GM12878 (cell line): ENCODE data around the gene PPFIBP1. TPM values are rescaled to one million over a fixed set of nuclear protein-coding genes. Genes with fewer than 3 reads are reported as not detected.

ENCODE experiments used
- ATAC-seq: fragments of 200-7000 bp; cut with Tn5 transposase; 3 replicates; pipeline ENCODE4 v1.9.1; 2020; ENCODE audit warnings: mild to moderate bottlenecking, moderate library complexity
- BruUV-seq: library from RNA; stranded (reverse); fragments of 400-500 nt; replicated peaks from 2 replicates; lab custom pipeline; 2021; lab: Mats Ljungman, UMichigan
- CTCF ChIA-PET: fragments of 300-600 bp; sonication (Branson Sonifier 250); formaldehyde crosslinking; extraction: SDS; loops from one replicate; lab custom pipeline; 2021; ENCODE audit warnings: inconsistent platforms; lab: Yijun Ruan, JAX
- POLR2A ChIA-PET: fragments of 350-600 bp; formaldehyde crosslinking; extraction: SDS; loops from one replicate; lab custom pipeline; 2021; ENCODE audit warnings: inconsistent platforms; lab: Charles Lee
- RAD21 ChIA-PET: fragments of 300-600 bp; sonication (Branson Sonifier 250); formaldehyde crosslinking; loops from one replicate; lab custom pipeline; 2023; ENCODE audit warnings: antibody characterized with exemption; ENCODE audit not compliant: unreplicated experiment; lab: Charles Lee
- SMC1A ChIA-PET: fragments of 300-600 bp; sonication (Branson Sonifier 250); formaldehyde crosslinking; loops from one replicate; lab custom pipeline; 2023; ENCODE audit not compliant: unreplicated experiment, uncharacterized antibody; lab: Charles Lee
- DNase-seq: peaks from one replicate; pipeline ENCODE4 v3.0.0-alpha.2; 2011; ENCODE audit warnings: low read depth, low spot score
- FAIRE-seq: peaks from 3 replicates; lab custom pipeline; 2011; peaks lifted over from hg19 to GRCh38; lab: Jason Lieb, UNC
- H2AFZ ChIP-seq: 2 replicates; pipeline ENCODE4 v1.6.0; 2011; ENCODE audit warnings: low read depth, low read length, control low read depth; ENCODE audit not compliant: control insufficient read depth
- H3K27ac ChIP-seq: 2 replicates; pipeline ENCODE4 v1.5.1; 2011; ENCODE audit warnings: control low read depth; ENCODE audit not compliant: control insufficient read depth, insufficient read depth
- H3K27me3 ChIP-seq, 2 experiments: replicated peaks in 1 of 2; 2 replicates each; pipeline versions ENCODE4 v1.6.0 to v1.6.1; 2011; ENCODE audit warnings: low read length in 1 of 2; ENCODE audit not compliant: control insufficient read depth in 2 of 2, insufficient read depth in 2 of 2
- H3K36me3 ChIP-seq, 2 experiments: 2 replicates each; pipeline ENCODE4 v1.5.1; 2011; ENCODE audit warnings: low read length in 1 of 2; ENCODE audit not compliant: control insufficient read depth in 2 of 2, insufficient read depth in 2 of 2
- H3K4me1 ChIP-seq: 2 replicates; pipeline ENCODE4 v1.6.1; 2011; ENCODE audit warnings: mild to moderate bottlenecking, low read length, moderate library complexity, mixed read lengths; ENCODE audit not compliant: control insufficient read depth, insufficient read depth
- H3K4me2 ChIP-seq: 2 replicates; pipeline ENCODE4 v1.6.0; 2011; ENCODE audit warnings: control low read depth; ENCODE audit not compliant: control insufficient read depth, insufficient read depth
- H3K4me3 ChIP-seq: fragments of 200-600 bp; sonication (generic); 2 replicates; pipeline ENCODE4 v1.5.1; 2016
- H3K79me2 ChIP-seq: 2 replicates; pipeline ENCODE4 v1.6.0; 2011; ENCODE audit warnings: low read length; ENCODE audit not compliant: control insufficient read depth, insufficient read depth
- H3K9ac ChIP-seq: 2 replicates; pipeline ENCODE4 v1.8.0; 2011; ENCODE audit warnings: low read length, control low read depth, mixed read lengths; ENCODE audit not compliant: control insufficient read depth, insufficient read depth
- H3K9me3 ChIP-seq: replicated peaks from 3 replicates; pipeline ENCODE4 v1.5.1; 2011; ENCODE audit warnings: mild to moderate bottlenecking, low read length; ENCODE audit not compliant: control insufficient read depth, insufficient read depth
- H4K20me1 ChIP-seq: 2 replicates; pipeline ENCODE4 v1.6.0; 2011; ENCODE audit not compliant: control insufficient read depth, insufficient read depth
- ATF3 ChIP-seq: IDR thresholded peaks from 2 replicates; pipeline ENCODE4 v1.6.1; 2011; ENCODE audit warnings: low read depth, mild to moderate bottlenecking, low read length, moderate library complexity, borderline replicate concordance; ENCODE audit errors: extremely low read depth
- E2F8 ChIP-seq: fragments of 450-650 bp; IDR thresholded peaks from 2 replicates; pipeline ENCODE4 v1.6.1; 2018; ENCODE audit warnings: mild to moderate bottlenecking, low read depth, moderate library complexity; ENCODE audit not compliant: partially characterized antibody
- ELK1 ChIP-seq: IDR thresholded peaks from 2 replicates; pipeline ENCODE4 v1.6.1; 2012; ENCODE audit warnings: low read depth, low read length, improper control_type of control experiment
- ETV6 ChIP-seq, 2 experiments: fragments of 450-650 bp in 1 of 2; IDR thresholded peaks in 1 of 2; conservative IDR thresholded peaks in 1 of 2; 2 replicates each; pipeline ENCODE4 v1.6.1; 2014; ENCODE audit warnings: antibody characterized with exemption in 1 of 2, borderline replicate concordance in 1 of 2, low read depth in 1 of 2, mild to moderate bottlenecking in 1 of 2, moderate library complexity in 1 of 2
- PKNOX1 ChIP-seq: fragments of 450-650 bp; IDR thresholded peaks from 2 replicates; pipeline ENCODE4 v1.6.1; 2016; ENCODE audit warnings: mild to moderate bottlenecking
- RAD51 ChIP-seq: fragments of 450-650 bp; IDR thresholded peaks from 2 replicates; pipeline ENCODE4 v1.6.1; 2016; ENCODE audit warnings: moderate library complexity, mild to moderate bottlenecking, inconsistent platforms
- RCOR1 ChIP-seq: conservative IDR thresholded peaks from 2 replicates; pipeline ENCODE4 v1.6.1; 2012; ENCODE audit warnings: low read depth, low read length, improper control_type of control experiment
- RELA ChIP-seq: fragments of 450-650 bp; IDR thresholded peaks from 2 replicates; pipeline ENCODE4 v1.8.0; 2014; ENCODE audit warnings: borderline replicate concordance; ENCODE audit not compliant: partially characterized antibody
- SREBF1 ChIP-seq: IDR thresholded peaks from 2 replicates; pipeline ENCODE4 v1.6.1; 2012; ENCODE audit warnings: mild to moderate bottlenecking, low read length
- SUPT20H ChIP-seq: IDR thresholded peaks from 2 replicates; pipeline ENCODE4 v1.6.1; 2011; ENCODE audit warnings: low read depth, mild to moderate bottlenecking, low read length, moderate library complexity, borderline replicate concordance; ENCODE audit not compliant: control insufficient read depth
- TCF3 ChIP-seq: IDR thresholded peaks from 2 replicates; pipeline ENCODE4 v1.6.1; 2012; ENCODE audit warnings: low read depth, mild to moderate bottlenecking, low read length, borderline replicate concordance; ENCODE audit not compliant: insufficient read depth
- USF1 ChIP-seq: IDR thresholded peaks from 2 replicates; pipeline ENCODE4 v1.6.1; 2011; ENCODE audit warnings: borderline replicate concordance, low read depth, mild to moderate bottlenecking, moderate library complexity, mixed read lengths, low read length; ENCODE audit not compliant: insufficient read depth; ENCODE audit errors: extremely low read length
- YBX1 ChIP-seq: fragments of 450-650 bp; IDR thresholded peaks from 2 replicates; pipeline ENCODE4 v1.6.1; 2016; ENCODE audit warnings: antibody characterized with exemption
- ZBED1 ChIP-seq: IDR thresholded peaks from 2 replicates; pipeline ENCODE4 v1.6.1; 2016; ENCODE audit warnings: borderline replicate concordance
- in situ Hi-C: fragments of 300-500 bp; cut with MboI; formaldehyde crosslinking; loops from 9 replicates; pipeline ENCODE4 v1.14.3; 2018; ENCODE audit warnings: mixed read lengths
- intact Hi-C: fragments of 100-400 bp; cut with micrococcal nuclease; formaldehyde crosslinking; loops from one replicate; pipeline ENCODE4 v1.14.2; 2022; ENCODE audit not compliant: unreplicated experiment
- polyA plus RNA-seq, 11 experiments: library from polyadenylated mRNA; depleted of rRNA in 4 of 11; unstranded in 6 of 11; stranded (reverse) in 5 of 11; fragments of >200 nt; fragmentation: Nextera tagmentation in 4 of 11; fragmentation: Illumina TruSeq in 1 of 11; extraction: Ambion mirVana in 4 of 11; extraction: Trizol in 1 of 11; gene quantifications; 1 replicate in 1 of 11; 2 replicates in 10 of 11; pipeline versions ENCODE4 v1.2.1 to v1.2.3, GENCODE V29; 2011 to 2016; ENCODE audit warnings: inconsistent platforms in 2 of 11, missing spikeins in 2 of 11, low read depth in 1 of 11
- total RNA-seq, 4 experiments: library from RNA; depleted of rRNA in 3 of 4; stranded (reverse); fragments of >200 nt in 3 of 4; fragmentation: Illumina TruSeq in 1 of 4; extraction: Trizol in 1 of 4; gene quantifications; 2 replicates each; pipeline versions ENCODE4 v1.2.1 to v1.2.3, GENCODE V29; 2013 to 2021

Gene PPFIBP1
- total and polyA plus RNA-seq, 10 of the 15 experiments (the other 5 are each of a cell fraction or from before 2014, with no cell fraction given) = 0.47 to 7.8 (median 3.6) TPM

- TF ChIP-seq SUPT20H (no peak), ZBED1 (no peak), TCF3 (no peak)
Observed at GRCh38 chr12:27652174-27652763, 128.3 kb downstream of the PPFIBP1 start (continued).

- no peak overlapping the region for H3K9ac ChIP-seq
- TF ChIP-seq ELK1 (no peak), ATF3 (no peak), USF1 (no peak), RAD51 (no peak), PKNOX1 (no peak), SREBF1 (no peak), ETV6 (conservative IDR thresholded peaks at IDR 0.05 in 1 of 2, IDR thresholded peaks at IDR 0.05 in 1 of 2; ENCODE audit: borderline replicate concordance in 1 of 2, low read depth in 1 of 2) (no peak), E2F8 (no peak), YBX1 (no peak), RELA (no peak), RCOR1 (no peak)
Observed at GRCh38 chr12:27653661-27654060, 129.7 kb downstream of the PPFIBP1 start.

More at GRCh38 chr12:27653661-27654060, 129.7 kb downstream of the PPFIBP1 start:
- Histone ChIP-seq H3K4me1 (peaks cover 5% of the 10 kb centered on the region; the same call in 1 of the 2 replicates), H3K36me3 (0 out of 4 replicates have a peak, but pooled peaks cover 0 to 3% of the 10 kb centered on the region in 2 experiments), H3K4me3 (no peak overlapping the region), H3K79me2 (no peaks in the 10 kb centered on the region), H4K20me1 (no peaks in the 10 kb centered on the region), H3K4me2 (0 out of 2 replicates have a peak overlapping the region, but pooled peaks have one; percentile 23), H3K9me3 (no peaks in the 10 kb centered on the region), H3K27ac (no peak overlapping the region; the same call in 1 of the 2 replicates), H3K27me3 (no peaks in the 10 kb centered on the region), H2AFZ (no peak overlapping the region)
- peak; percentile 72 for FAIRE-seq
- ChIA-PET RAD21 (interaction anchor here (1.3 to 1.5 kb wide), 2 partner anchors 217 to 227 kb away, joined by 3 to 4 read pairs; no protein-coding TSS in a partner anchor), POLR2A (no interaction called here), CTCF (interaction anchor here (0.6 to 2.0 kb wide), 7 partner anchors 51 to 269 kb away, joined by 3 to 23 read pairs (median 4); partner anchors contain the start of gene PPFIBP1), SMC1A (interaction anchor here (1.4 to 2.0 kb wide), 4 partner anchors 123 to 220 kb away, joined by 3 to 16 read pairs (median 6); no protein-coding TSS in a partner anchor)
- in situ Hi-C loops (loop anchor here (25.0 kb wide), 1 partner anchor 216 kb away; the partner anchor contains the start of gene SMCO2), intact Hi-C loops (loop anchor here (2.0 kb wide), 1 partner anchor 119 kb away; no protein-coding TSS in a partner anchor)
- BruUV-seq = no TSS peak
- no peak for DNase-seq
- ATAC-seq = peak; percentile 39; the same call in 1 of the 3 replicates
